NCI-H2107 treated with DMSO at 0.1 percent for 48 hours (cell line): ENCODE measurements around the gene RUFY3.
A peak's percentile ranks its signal among the peaks of the same experiment; 100 is the strongest.
"Not testable (repeated sequence)": the region's sequence is repeated elsewhere in the genome, so short reads cannot be mapped to it uniquely, and the experiment has no call there.

Source experiments
- DNase-seq: peaks from one replicate; lab custom pipeline; 2025; ENCODE audit not compliant: unreplicated experiment; lab: John Stamatoyannopoulos, UW

The RUFY3 gene

GRCh38 chr4:70705183-70706043 is 16.4 kb upstream of the RUFY3 start:
- no peak for DNase-seq

- DNase-seq, result no peak
Observed at GRCh38 chr4:70706044-70706461, 15.7 kb upstream of the RUFY3 start.

- DNase-seq, result no peak
Observed at GRCh38 chr4:70706516-70706915, 15.2 kb upstream of the RUFY3 start.

GRCh38 chr4:70709611-70710205 is 12.1 kb upstream of the RUFY3 start:
- peak; percentile 40 for DNase-seq

- no peak for DNase-seq
Observed at GRCh38 chr4:70711599-70711998, 10.2 kb upstream of the RUFY3 start.

- no peak for DNase-seq
Observed at GRCh38 chr4:70712150-70712549, 9.6 kb upstream of the RUFY3 start.

GRCh38 chr4:70712604-70713452 is 8.9 kb upstream of the RUFY3 start:
- DNase-seq, result no peak

GRCh38 chr4:70713453-70714078 is 8.2 kb upstream of the RUFY3 start:
- no peak for DNase-seq

- DNase-seq, result no peak
Observed at GRCh38 chr4:70714079-70714887, 7.5 kb upstream of the RUFY3 start.

- DNase-seq, result no peak
Observed at GRCh38 chr4:70715097-70715496, 6.7 kb upstream of the RUFY3 start.

GRCh38 chr4:70718811-70719604 is 2.8 kb upstream of the RUFY3 start:
- no peak for DNase-seq

GRCh38 chr4:70722199-70722791 is 531 bp downstream of the RUFY3 start:
- DNase-seq, result peak; percentile 69

- no peak for DNase-seq
Observed at GRCh38 chr4:70724463-70724862, 2.7 kb downstream of the RUFY3 start.

- no peak for DNase-seq
Observed at GRCh38 chr4:70725633-70726032, 3.9 kb downstream of the RUFY3 start.

GRCh38 chr4:70726515-70726914 is 4.8 kb downstream of the RUFY3 start:
- DNase-seq, result not testable (repeated sequence)

- peak; percentile 47 for DNase-seq
Observed at GRCh38 chr4:70728091-70728490, 6.3 kb downstream of the RUFY3 start.

GRCh38 chr4:70732878-70733277 is 11.1 kb downstream of the RUFY3 start:
- not testable (repeated sequence) for DNase-seq

- DNase-seq, result peak; percentile 12
Observed at GRCh38 chr4:70734168-70734954, 12.6 kb downstream of the RUFY3 start.
